ENCODE data around the gene ACSM6. TPM values are rescaled to one million over a fixed set of nuclear protein-coding genes. Genes with fewer than 3 reads are reported as not detected.
"Not testable (repeated sequence)": the region's sequence is repeated elsewhere in the genome, so short reads cannot be mapped to it uniquely, and the experiment has no call there.

The ACSM6 gene
- total RNA-seq, 6 donors from 2014 or later: not detected

- no peak for TF ChIP-seq POLR2AphosphoS5 (IDR thresholded peaks at IDR 0.05)
- no peak for TF ChIP-seq POLR2A (IDR thresholded peaks at IDR 0.05)
- no peak for TF ChIP-seq CTCF (IDR thresholded peaks at IDR 0.05)
- no peak for TF ChIP-seq EP300 (IDR thresholded peaks at IDR 0.05)
- Histone ChIP-seq H3K36me3 (no peaks in the 10 kb centered on the region), H3K9me3 (no peaks in the 10 kb centered on the region), H3K4me1 (peaks cover 4 to 8% (median 6%) of the 10 kb centered on the region in 4 donors), H3K4me3 (no peak overlapping the region), H3K27me3 (no peaks in the 10 kb centered on the region), H3K27ac (no peak overlapping the region)
- peak in 1 of 2 donors; percentile 76 for ATAC-seq (ENCODE audit: low FRiP score in 2 of 2)
- DNase-seq: no peak
Observed at GRCh38 chr10:95188593-95188992, 5.4 kb upstream of the ACSM6 start.

GRCh38 chr10:95196046-95196445 lies 2.0 kb downstream of the ACSM6 start:
- WGBS, 2 donors: 63 to 74% methylated on average over 3 of the region's 3 CpGs
- no peak for ATAC-seq (ENCODE audit: low FRiP score in 2 of 2)

GRCh38 chr10:95201736-95202135 lies 7.7 kb downstream of the ACSM6 start:
- H3K27ac ChIP-seq: no peak overlapping the region
- WGBS, 2 donors: 76 to 85% methylated on average over 4 of the region's 4 CpGs
- DNase-seq: no peak
- H3K9me3 ChIP-seq: no peaks in the 10 kb centered on the region
- H3K36me3 ChIP-seq: peaks cover 0 to 5% (median 0%) of the 10 kb centered on the region in 4 donors
- H3K4me3 ChIP-seq: no peak overlapping the region
- no peak for TF ChIP-seq EP300 (IDR thresholded peaks at IDR 0.05)
- TF ChIP-seq CTCF (IDR thresholded peaks at IDR 0.05): no peak
- H3K27me3 ChIP-seq: no peaks in the 10 kb centered on the region
- no peaks in the 10 kb centered on the region for H3K4me1 ChIP-seq
- ATAC-seq (ENCODE audit: low FRiP score in 2 of 2): no peak

More at GRCh38 chr10:95196046-95196445, 2.0 kb downstream of the ACSM6 start:
- Histone ChIP-seq H3K4me1 (no peaks in the 10 kb centered on the region), H3K9me3 (no peaks in the 10 kb centered on the region), H3K36me3 (no peaks in the 10 kb centered on the region), H3K27me3 (no peaks in the 10 kb centered on the region), H3K4me3 (no peak overlapping the region), H3K27ac (no peak overlapping the region)
- no peak for TF ChIP-seq POLR2AphosphoS5 (IDR thresholded peaks at IDR 0.05)
- TF ChIP-seq CTCF (IDR thresholded peaks at IDR 0.05): no peak
- TF ChIP-seq POLR2A (IDR thresholded peaks at IDR 0.05): no peak
- TF ChIP-seq EP300 (IDR thresholded peaks at IDR 0.05): no peak
- no peak for DNase-seq

GRCh38 chr10:95202865-95203264 lies 8.8 kb downstream of the ACSM6 start:
- not testable (repeated sequence) for DNase-seq; H3K4me3 ChIP-seq; H3K27ac ChIP-seq; H3K9me3 ChIP-seq; H3K27me3 ChIP-seq; ATAC-seq (ENCODE audit: low FRiP score in 2 of 2); H3K36me3 ChIP-seq; H3K4me1 ChIP-seq
- WGBS, 2 donors: 80 to 92% methylated on average over 5 of the region's 5 CpGs

GRCh38 chr10:95208702-95209391 lies 14.8 kb downstream of the ACSM6 start:
- Histone ChIP-seq H3K27ac (no peak overlapping the region), H3K9me3 (no peaks in the 10 kb centered on the region), H3K4me1 (no peaks in the 10 kb centered on the region), H3K4me3 (no peak overlapping the region), H3K36me3 (no peaks in the 10 kb centered on the region), H3K27me3 (no peaks in the 10 kb centered on the region)
- WGBS, 2 donors: 60 to 62% methylated on average over 8 of the region's 8 CpGs
- DNase-seq (no peak), ATAC-seq (ENCODE audit: low FRiP score in 2 of 2) (no peak)
- no peak for TF ChIP-seq CTCF (IDR thresholded peaks at IDR 0.05)
- TF ChIP-seq EP300 (IDR thresholded peaks at IDR 0.05): no peak
- no peak for TF ChIP-seq POLR2AphosphoS5 (IDR thresholded peaks at IDR 0.05)
- TF ChIP-seq POLR2A (IDR thresholded peaks at IDR 0.05): no peak

Data from upper lobe of left lung (tissue), 6 donors.